Measurements from ENCODE around the gene DUSP14.

DUSP14 gene

GRCh38 chr17:37512442-37513068, 22.9 kb downstream of the DUSP14 start:
- no peak for DNase-seq (ENCODE audit: low read depth in 3 of 3, low spot score in 1 of 3)

- DNase-seq (ENCODE audit: low read depth in 3 of 3, low spot score in 1 of 3), result no peak
Observed at GRCh38 chr17:37513711-37514110, 24.0 kb downstream of the DUSP14 start.

- DNase-seq (ENCODE audit: low read depth in 3 of 3, low spot score in 1 of 3), result no peak
Observed at GRCh38 chr17:37516127-37516571, 26.5 kb downstream of the DUSP14 start.

- no peak for DNase-seq (ENCODE audit: low read depth in 3 of 3, low spot score in 1 of 3)
Observed at GRCh38 chr17:37517881-37518280, 28.2 kb downstream of the DUSP14 start.

- DNase-seq (ENCODE audit: low read depth in 3 of 3, low spot score in 1 of 3), result no peak
Observed at GRCh38 chr17:37518826-37519225, 29.1 kb downstream of the DUSP14 start.

- no peak for DNase-seq (ENCODE audit: low read depth in 3 of 3, low spot score in 1 of 3)
Observed at GRCh38 chr17:37519251-37519985, 29.7 kb downstream of the DUSP14 start.

- no peak for DNase-seq (ENCODE audit: low read depth in 3 of 3, low spot score in 1 of 3)
Observed at GRCh38 chr17:37520174-37520573, 30.5 kb downstream of the DUSP14 start.

- no peak for DNase-seq (ENCODE audit: low read depth in 3 of 3, low spot score in 1 of 3)
Observed at GRCh38 chr17:37521821-37522220, 32.1 kb downstream of the DUSP14 start.

- no peak for DNase-seq (ENCODE audit: low read depth in 3 of 3, low spot score in 1 of 3)
Observed at GRCh38 chr17:37523715-37524219, 34.1 kb downstream of the DUSP14 start.

- DNase-seq (ENCODE audit: low read depth in 3 of 3, low spot score in 1 of 3), result no peak
Observed at GRCh38 chr17:37527249-37527851, 37.7 kb downstream of the DUSP14 start.

GRCh38 chr17:37530420-37530819, 40.7 kb downstream of the DUSP14 start:
- no peak for DNase-seq (ENCODE audit: low read depth in 3 of 3, low spot score in 1 of 3)

- no peak for DNase-seq (ENCODE audit: low read depth in 3 of 3, low spot score in 1 of 3)
Observed at GRCh38 chr17:37532756-37533155, 43.1 kb downstream of the DUSP14 start.

GRCh38 chr17:37535906-37536305, 46.2 kb downstream of the DUSP14 start:
- DNase-seq (ENCODE audit: low read depth in 3 of 3, low spot score in 1 of 3), result no peak

- no peak for DNase-seq (ENCODE audit: low read depth in 3 of 3, low spot score in 1 of 3)
Observed at GRCh38 chr17:37538981-37539659, 49.4 kb downstream of the DUSP14 start.

- no peak for DNase-seq (ENCODE audit: low read depth in 3 of 3, low spot score in 1 of 3)
Observed at GRCh38 chr17:37541880-37542660, 52.4 kb downstream of the DUSP14 start.

GRCh38 chr17:37543637-37544052, 54.0 kb downstream of the DUSP14 start:
- DNase-seq (ENCODE audit: low read depth in 3 of 3, low spot score in 1 of 3), result no peak

GRCh38 chr17:37545486-37545885, 55.8 kb downstream of the DUSP14 start:
- no peak for DNase-seq (ENCODE audit: low read depth in 3 of 3, low spot score in 1 of 3)

- no peak for DNase-seq (ENCODE audit: low read depth in 3 of 3, low spot score in 1 of 3)
Observed at GRCh38 chr17:37546302-37546701, 56.6 kb downstream of the DUSP14 start.

GRCh38 chr17:37547986-37548385, 58.3 kb downstream of the DUSP14 start:
- no peak for DNase-seq (ENCODE audit: low read depth in 3 of 3, low spot score in 1 of 3)

- no peak for DNase-seq (ENCODE audit: low read depth in 3 of 3, low spot score in 1 of 3)
Observed at GRCh38 chr17:37551788-37552187, 62.1 kb downstream of the DUSP14 start.

Measured in stimulated activated CD4-positive, alpha-beta T cell treated with anti-CD3 and anti-CD28 coated beads, TNF-alpha, amount 100 ng/mL, for 1 hour (primary cell).